Chondrocyte (in vitro differentiated cells): ENCODE data around the gene JPH2. TPM values are rescaled to one million over a fixed set of nuclear protein-coding genes. Genes with fewer than 3 reads are reported as not detected.

Experiments used
- DNase-seq: peaks from one replicate; pipeline ENCODE4 v3.0.0; 2021; ENCODE audit warnings: mixed read lengths, low spot score
- H3K27ac Mint-ChIP-seq: one replicate; pipeline ENCODE4 v1.8.0; 2021; ENCODE audit warnings: mild to moderate bottlenecking, moderate library complexity, mixed read lengths; ENCODE audit not compliant: unreplicated experiment
- H3K27me3 Mint-ChIP-seq: 2 replicates; pipeline ENCODE4 v1.8.0; 2021; ENCODE audit warnings: low read depth, mixed read lengths
- H3K36me3 Mint-ChIP-seq: 2 replicates; pipeline ENCODE4 v1.8.0; 2021; ENCODE audit warnings: low read depth, mixed read lengths
- H3K4me1 Mint-ChIP-seq: 2 replicates; pipeline ENCODE4 v1.8.0; 2021; ENCODE audit warnings: low read depth, mild to moderate bottlenecking, mixed read lengths
- H3K4me3 Mint-ChIP-seq: one replicate; pipeline ENCODE4 v1.8.0; 2021; ENCODE audit warnings: mild to moderate bottlenecking, moderate library complexity, mixed read lengths; ENCODE audit not compliant: unreplicated experiment
- H3K9me3 Mint-ChIP-seq: 2 replicates; pipeline ENCODE4 v1.8.0; 2021; ENCODE audit warnings: low read depth, mixed read lengths
- total RNA-seq: library from RNA; stranded (reverse); gene quantifications from 3 replicates; pipeline ENCODE4 v1.2.1, GENCODE V29; 2021
- TF ChIP-seq, protein P1 (sequence below): fragments of 200-600 bp; sonication (generic); IDR thresholded peaks from 2 replicates; pipeline ENCODE4 v1.5.0; 2021; ENCODE audit warnings: antibody characterized with exemption, mild to moderate bottlenecking, moderate library complexity

JPH2 gene
- total RNA-seq, 1 donor from 2014 or later, result 75.9 TPM

DNA sequence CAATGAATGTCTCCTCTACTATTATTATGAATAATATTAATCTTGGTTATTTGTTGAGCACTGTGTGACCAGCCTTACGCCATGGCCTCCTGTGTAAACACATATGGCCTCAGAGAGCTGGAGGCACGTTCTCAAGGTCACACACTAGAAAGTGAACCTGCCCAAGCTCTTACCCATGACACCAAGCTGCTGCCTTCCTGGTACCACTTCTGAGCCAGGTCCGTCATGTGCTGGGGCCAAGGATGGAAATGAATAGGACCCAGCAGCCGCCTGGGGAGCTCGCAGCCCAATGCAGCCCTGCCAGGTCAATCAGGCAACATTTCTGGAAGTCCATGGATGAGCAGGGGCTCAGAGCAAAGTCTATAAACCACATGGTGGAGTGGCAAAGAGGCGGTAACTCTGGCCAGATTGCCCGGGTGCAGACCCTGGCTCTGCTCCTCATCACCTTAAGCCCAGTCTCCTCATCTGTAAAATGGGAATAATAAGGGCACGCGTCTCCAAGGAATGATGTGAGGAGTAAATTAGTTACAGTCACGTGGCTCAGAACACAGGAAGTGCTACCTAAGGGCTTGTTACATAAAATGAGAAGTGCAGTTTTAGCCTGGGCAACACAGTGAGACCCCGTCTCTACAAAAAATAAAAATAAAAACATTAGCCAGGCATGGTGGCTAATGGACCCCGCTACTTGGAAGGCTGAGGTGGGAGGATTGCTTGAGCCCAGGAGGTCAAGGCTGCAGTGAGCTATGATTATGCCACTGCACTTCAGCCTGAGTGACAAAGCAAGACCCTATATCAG, 61.5 kb downstream of the JPH2 start:
- no peaks in the 10 kb centered on the region for H3K9me3 Mint-ChIP-seq
- no peak overlapping the region for H3K4me3 Mint-ChIP-seq
- no peak for DNase-seq
- H3K4me1 Mint-ChIP-seq, result peaks cover 14% of the 10 kb centered on the region
- H3K27me3 Mint-ChIP-seq, result no peaks in the 10 kb centered on the region
- TF ChIP-seq, protein P1, sequence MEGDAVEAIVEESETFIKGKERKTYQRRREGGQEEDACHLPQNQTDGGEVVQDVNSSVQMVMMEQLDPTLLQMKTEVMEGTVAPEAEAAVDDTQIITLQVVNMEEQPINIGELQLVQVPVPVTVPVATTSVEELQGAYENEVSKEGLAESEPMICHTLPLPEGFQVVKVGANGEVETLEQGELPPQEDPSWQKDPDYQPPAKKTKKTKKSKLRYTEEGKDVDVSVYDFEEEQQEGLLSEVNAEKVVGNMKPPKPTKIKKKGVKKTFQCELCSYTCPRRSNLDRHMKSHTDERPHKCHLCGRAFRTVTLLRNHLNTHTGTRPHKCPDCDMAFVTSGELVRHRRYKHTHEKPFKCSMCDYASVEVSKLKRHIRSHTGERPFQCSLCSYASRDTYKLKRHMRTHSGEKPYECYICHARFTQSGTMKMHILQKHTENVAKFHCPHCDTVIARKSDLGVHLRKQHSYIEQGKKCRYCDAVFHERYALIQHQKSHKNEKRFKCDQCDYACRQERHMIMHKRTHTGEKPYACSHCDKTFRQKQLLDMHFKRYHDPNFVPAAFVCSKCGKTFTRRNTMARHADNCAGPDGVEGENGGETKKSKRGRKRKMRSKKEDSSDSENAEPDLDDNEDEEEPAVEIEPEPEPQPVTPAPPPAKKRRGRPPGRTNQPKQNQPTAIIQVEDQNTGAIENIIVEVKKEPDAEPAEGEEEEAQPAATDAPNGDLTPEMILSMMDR, result no peak
- H3K36me3 Mint-ChIP-seq, result peaks cover 10% of the 10 kb centered on the region
- H3K27ac Mint-ChIP-seq, result no peak overlapping the region

DNA sequence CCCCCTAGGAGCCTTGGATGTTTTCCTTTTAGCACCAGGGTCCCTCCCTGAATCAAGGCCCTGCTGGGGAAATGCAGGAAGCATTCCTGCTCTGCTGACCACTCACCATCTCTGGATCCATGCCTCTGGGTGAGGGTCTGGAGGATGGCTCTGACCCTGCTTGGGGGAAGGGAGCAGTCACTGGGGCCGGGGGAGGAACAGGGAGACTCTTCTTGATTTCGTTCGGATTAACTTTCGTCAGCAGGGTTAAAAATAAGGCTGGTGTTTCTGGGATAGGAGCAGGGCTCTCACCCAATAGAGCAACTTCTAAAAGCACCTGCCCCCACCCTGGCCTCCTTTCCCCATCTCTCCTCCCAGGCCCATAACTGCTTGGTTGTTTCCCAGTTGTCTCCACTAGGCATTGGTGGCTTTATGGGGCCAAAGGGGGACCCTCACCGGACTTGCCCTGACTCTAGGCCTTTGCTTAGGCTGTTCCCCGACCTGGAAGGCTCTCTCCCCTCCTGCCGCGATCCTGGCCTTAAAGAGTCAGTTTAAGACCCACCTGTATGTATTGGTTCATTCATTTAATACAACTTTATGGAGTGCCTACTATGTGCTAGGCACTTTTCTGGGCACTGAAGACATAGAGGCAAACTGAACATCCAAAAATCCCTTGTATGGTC, 63.0 kb downstream of the JPH2 start:
- Mint-ChIP-seq H3K4me3 (no peak overlapping the region), H3K36me3 (peaks cover 8% of the 10 kb centered on the region), H3K4me1 (peaks cover 3% of the 10 kb centered on the region), H3K27me3 (no peaks in the 10 kb centered on the region), H3K9me3 (no peaks in the 10 kb centered on the region), H3K27ac (no peak overlapping the region)
- TF ChIP-seq, protein P1, result no peak
- DNase-seq, result no peak

DNA sequence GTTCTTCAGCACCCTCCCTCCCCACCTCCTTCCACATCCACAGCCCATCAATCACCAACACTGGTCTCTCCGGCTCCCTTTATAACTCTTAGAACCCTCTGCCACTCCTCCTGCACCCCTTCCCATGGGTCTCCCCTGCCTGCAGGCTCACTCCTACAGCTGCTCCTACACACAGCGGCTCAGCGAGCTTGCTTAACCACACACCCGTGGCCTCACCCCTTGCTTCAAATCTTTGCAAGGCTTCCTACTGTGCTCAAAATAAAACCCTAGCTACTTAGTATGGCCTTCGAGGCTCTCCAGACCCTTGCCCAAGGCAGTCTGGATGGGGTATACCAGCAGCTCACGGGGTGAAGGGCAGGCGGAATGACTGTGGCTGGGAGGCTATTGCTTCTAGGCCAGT, 63.7 kb downstream of the JPH2 start:
- Mint-ChIP-seq H3K27me3 (no peaks in the 10 kb centered on the region), H3K36me3 (peaks cover 6% of the 10 kb centered on the region), H3K27ac (no peak overlapping the region), H3K4me1 (peaks cover 3% of the 10 kb centered on the region), H3K9me3 (no peaks in the 10 kb centered on the region), H3K4me3 (no peak overlapping the region)
- DNase-seq, result no peak
- TF ChIP-seq, protein P1, result no peak

DNA sequence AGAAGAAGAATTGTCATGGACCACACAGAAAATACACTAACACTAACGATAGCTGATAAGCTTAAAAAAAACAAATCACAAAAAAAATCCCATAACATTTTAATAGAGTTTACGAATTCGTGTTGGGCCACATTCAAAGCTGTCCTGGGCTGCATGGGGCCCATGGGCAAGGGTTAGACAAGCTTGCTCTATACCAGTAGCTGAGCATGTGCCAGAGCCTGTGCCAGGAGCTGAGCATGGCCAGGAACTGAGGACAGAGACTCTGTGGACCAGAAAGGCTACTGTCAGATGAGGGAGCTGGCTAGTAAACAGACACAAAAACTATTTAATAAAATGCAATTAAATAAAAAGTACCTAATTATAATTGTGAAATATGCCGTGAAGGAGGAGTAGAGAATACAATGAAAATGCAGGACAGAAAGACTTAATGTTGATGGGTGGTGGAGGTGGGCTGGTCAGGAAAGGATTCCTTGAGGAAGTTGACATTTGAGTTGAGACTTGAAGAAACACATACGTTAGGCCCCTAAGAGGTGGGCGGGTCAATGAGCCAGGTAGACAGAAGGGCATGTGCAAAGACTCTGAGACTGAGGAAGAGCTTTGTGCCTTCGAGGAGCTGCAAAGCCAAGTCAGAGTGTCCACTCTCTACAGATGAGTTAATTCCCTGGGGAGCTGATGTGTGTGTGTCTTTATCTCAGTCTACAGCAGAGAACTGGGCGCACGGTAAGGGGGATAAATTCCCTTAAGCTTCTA, 66.1 kb downstream of the JPH2 start:
- TF ChIP-seq, protein P1, result no peak
- H3K36me3 Mint-ChIP-seq, result peaks cover 10% of the 10 kb centered on the region
- no peak for DNase-seq
- peaks cover 16% of the 10 kb centered on the region for H3K4me1 Mint-ChIP-seq
- H3K4me3 Mint-ChIP-seq, result no peak overlapping the region
- H3K27me3 Mint-ChIP-seq, result no peaks in the 10 kb centered on the region
- H3K27ac Mint-ChIP-seq, result no peak overlapping the region
- H3K9me3 Mint-ChIP-seq, result no peaks in the 10 kb centered on the region
